CD14-positive monocyte (primary cell): ENCODE results near the gene ST7. TPM values are rescaled to one million over a fixed set of nuclear protein-coding genes. Genes with fewer than 3 reads are reported as not detected.

ENCODE experiments used
- DNase-seq, 3 donors: peaks; one replicate each; pipeline ENCODE4 v3.0.0-alpha.2; 2011 to 2022
- H2AFZ ChIP-seq: 2 replicates; pipeline ENCODE4 v1.6.0; 2012; ENCODE audit warnings: mild to moderate bottlenecking, low read depth, low read length, inconsistent platforms; ENCODE audit not compliant: insufficient read depth, poor library complexity, severe bottlenecking
- H3K27ac ChIP-seq, 2 donors: 1 replicate in 1 of 2; 2 replicates in 1 of 2; pipeline ENCODE4 v1.5.1; 2012 to 2013; ENCODE audit warnings: low read length in 2 of 2, control low read depth in 1 of 2, inconsistent platforms in 1 of 2, low read depth in 1 of 2, mild to moderate bottlenecking in 1 of 2
- H3K27me3 ChIP-seq, 2 donors: one replicate each; pipeline versions ENCODE4 v1.6.0 to v1.6.1; 2011 to 2013; ENCODE audit warnings: low read length in 2 of 2; ENCODE audit not compliant: control insufficient read depth in 2 of 2, insufficient read depth in 2 of 2
- H3K36me3 ChIP-seq, 2 donors: replicated peaks in 1 of 2; 1 replicate in 1 of 2; 2 replicates in 1 of 2; pipeline versions ENCODE4 v1.5.1 to v1.6.1; 2012 to 2013; ENCODE audit warnings: low read length in 2 of 2, control low read depth in 1 of 2, inconsistent platforms in 1 of 2, mild to moderate bottlenecking in 1 of 2; ENCODE audit not compliant: insufficient read depth in 2 of 2, control insufficient read depth in 1 of 2
- H3K4me1 ChIP-seq, 2 donors: 1 replicate in 1 of 2; 2 replicates in 1 of 2; pipeline versions ENCODE4 v1.5.1 to v1.6.1; 2012 to 2013; ENCODE audit warnings: low read length in 2 of 2, control low read depth in 1 of 2, inconsistent platforms in 1 of 2, mild to moderate bottlenecking in 1 of 2, moderate library complexity in 1 of 2; ENCODE audit not compliant: insufficient read depth in 2 of 2, control insufficient read depth in 1 of 2
- H3K4me2 ChIP-seq: replicated peaks from 2 replicates; pipeline ENCODE3; 2012; ENCODE audit warnings: low read length, moderate library complexity, mild to moderate bottlenecking; ENCODE audit not compliant: poor library complexity, severe bottlenecking; ENCODE audit errors: extremely low read depth
- H3K4me3 ChIP-seq, 3 experiments: fragments of 200-600 bp in 1 of 3; sonication (generic) in 1 of 3; replicated peaks in 1 of 3; 1 replicate in 2 of 3; 2 replicates in 1 of 3; pipeline ENCODE4 v1.5.1; 2011 to 2013; ENCODE audit warnings: low read length in 3 of 3, mild to moderate bottlenecking in 3 of 3, control low read depth in 2 of 3, low read depth in 2 of 3, inconsistent platforms in 1 of 3, moderate library complexity in 1 of 3
- H3K79me2 ChIP-seq: 2 replicates; pipeline ENCODE4 v1.6.0; 2012; ENCODE audit warnings: mild to moderate bottlenecking, control low read depth, inconsistent platforms, low read length, moderate library complexity; ENCODE audit not compliant: insufficient read depth
- H3K9ac ChIP-seq: 2 replicates; pipeline ENCODE4 v1.6.0; 2017; ENCODE audit warnings: low read length, mild to moderate bottlenecking; ENCODE audit not compliant: insufficient read depth, poor library complexity, severe bottlenecking
- H3K9me3 ChIP-seq, 2 donors: replicated peaks in 1 of 2; 1 replicate in 1 of 2; 2 replicates in 1 of 2; pipeline versions ENCODE4 v1.5.1 to v1.6.1; 2012 to 2013; ENCODE audit warnings: low read length in 2 of 2, control low read depth in 1 of 2; ENCODE audit not compliant: control insufficient read depth in 1 of 2, insufficient read depth in 1 of 2
- H4K20me1 ChIP-seq: 2 replicates; pipeline ENCODE4 v1.6.0; 2012; ENCODE audit warnings: mild to moderate bottlenecking, low read length, control low read depth, moderate library complexity; ENCODE audit not compliant: insufficient read depth
- H3K27ac Mint-ChIP-seq, 7 donors: one replicate each; pipeline ENCODE4 v1.8.0; 2020; ENCODE audit warnings: mild to moderate bottlenecking in 7 of 7, mixed read lengths in 7 of 7, moderate library complexity in 6 of 7, inconsistent platforms in 2 of 7
- H3K27me3 Mint-ChIP-seq, 3 donors: one replicate each; pipeline ENCODE4 v1.8.0; 2021 to 2022; ENCODE audit warnings: low read depth in 3 of 3, mild to moderate bottlenecking in 3 of 3, mixed read lengths in 3 of 3, moderate library complexity in 3 of 3, inconsistent platforms in 1 of 3
- H3K36me3 Mint-ChIP-seq, 2 donors: one replicate each; pipeline ENCODE4 v1.8.0; 2020; ENCODE audit warnings: mixed read lengths in 2 of 2, inconsistent platforms in 1 of 2, mild to moderate bottlenecking in 1 of 2
- H3K4me1 Mint-ChIP-seq: one replicate; pipeline ENCODE4 v1.8.0; 2020; ENCODE audit warnings: mild to moderate bottlenecking, mixed read lengths
- H3K4me3 Mint-ChIP-seq, 2 donors: one replicate each; pipeline ENCODE4 v1.8.0; 2020; ENCODE audit warnings: mild to moderate bottlenecking in 2 of 2, mixed read lengths in 2 of 2, moderate library complexity in 1 of 2
- H3K9me3 Mint-ChIP-seq, 7 donors: one replicate each; pipeline ENCODE4 v1.8.0; 2020 to 2022; ENCODE audit warnings: mixed read lengths in 7 of 7, mild to moderate bottlenecking in 6 of 7, moderate library complexity in 6 of 7, inconsistent platforms in 2 of 7
- WGBS: methylation state at CpG from one replicate; pipeline ENCODE4 v1.1.5; 2013; ENCODE audit warnings: missing lambda C conversion rate; ENCODE audit not compliant: insufficient coverage; 5-methylcytosine and 5-hydroxymethylcytosine counted together
- intact Hi-C, 2 donors: fragments of 100-400 bp; cut with micrococcal nuclease; formaldehyde crosslinking; loops; one replicate each; pipeline versions ENCODE4 v1.15.0 to v1.15.1; 2023
- polyA plus RNA-seq, 3 donors: library from polyadenylated mRNA; depleted of rRNA in 1 of 3; unstranded in 2 of 3; stranded (reverse) in 1 of 3; fragments of 300-500 nt in 2 of 3; fragments of >200 nt in 1 of 3; fragmentation: Illumina TruSeq in 2 of 3; gene quantifications; 1 replicate in 2 of 3; 2 replicates in 1 of 3; pipeline ENCODE4 v1.2.3, GENCODE V29; 2012 to 2021
- TF ChIP-seq, protein P1 (sequence below): fragments of 200-600 bp; IDR thresholded peaks from one replicate; pipeline ENCODE4 v1.8.0; 2022; ENCODE audit warnings: antibody characterized with exemption, mild to moderate bottlenecking

Gene ST7
- polyA plus RNA-seq, 3 donors: 3.6 to 5.5 (median 4.1) TPM

DNA sequence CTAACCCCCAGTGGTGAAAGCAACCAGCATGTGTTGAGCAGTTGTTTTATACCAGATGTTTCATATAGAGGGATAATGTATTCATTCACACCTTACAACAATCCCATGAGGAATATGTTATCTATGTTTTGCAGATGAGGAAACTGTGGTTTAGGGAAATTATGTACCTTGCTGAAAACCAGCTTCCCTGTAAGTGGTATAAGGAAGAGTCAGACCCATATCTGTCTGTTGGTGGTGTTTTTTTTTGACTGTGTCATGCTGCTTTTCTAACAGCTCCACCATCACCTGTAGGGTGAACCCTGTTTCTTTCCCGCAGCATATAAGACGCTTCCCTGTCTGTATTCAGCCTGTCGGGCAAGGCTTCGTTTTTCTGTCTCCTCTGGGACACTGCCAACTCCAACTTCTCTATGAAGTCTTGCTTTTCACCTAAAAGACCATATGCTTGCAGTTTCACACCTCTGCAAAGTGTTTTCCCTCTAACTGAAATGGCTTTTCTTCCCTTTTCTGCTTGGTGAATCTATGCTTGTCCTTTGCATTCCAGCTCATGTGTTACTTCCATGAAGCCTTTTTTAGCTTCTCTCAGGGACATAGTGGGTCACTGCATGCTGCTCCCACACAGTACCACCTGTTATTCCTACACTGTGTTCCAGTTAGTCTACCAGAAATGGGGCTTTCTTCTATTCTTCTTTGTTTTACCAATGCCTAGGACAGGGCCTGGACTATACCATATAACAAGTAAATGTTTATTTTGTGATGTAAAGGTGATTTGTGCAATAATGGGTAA is 92.8 kb downstream of the ST7 start:
- Histone ChIP-seq H3K4me3 (no peak overlapping the region), H3K27ac (no peak overlapping the region), H4K20me1 (no peaks in the 10 kb centered on the region), H3K9ac (no peak overlapping the region), H3K79me2 (peaks cover 11% of the 10 kb centered on the region), H3K36me3 (no peaks in the 10 kb centered on the region), H3K27me3 (no peaks in the 10 kb centered on the region), H3K4me1 (peaks cover 16 to 18% of the 10 kb centered on the region in 2 donors), H3K4me2 (no peak overlapping the region), H2AFZ (no peak overlapping the region), H3K9me3 (no peaks in the 10 kb centered on the region)
- DNase-seq: no peak
- H3K27me3 Mint-ChIP-seq: peaks cover 0 to 1% (median 0%) of the 10 kb centered on the region in 3 donors
- peaks cover 37% of the 10 kb centered on the region for H3K4me1 Mint-ChIP-seq
- WGBS: 42% methylated on average over 4 of the region's 4 CpGs
- intact Hi-C loops: no loop called here
- TF ChIP-seq, protein P1, sequence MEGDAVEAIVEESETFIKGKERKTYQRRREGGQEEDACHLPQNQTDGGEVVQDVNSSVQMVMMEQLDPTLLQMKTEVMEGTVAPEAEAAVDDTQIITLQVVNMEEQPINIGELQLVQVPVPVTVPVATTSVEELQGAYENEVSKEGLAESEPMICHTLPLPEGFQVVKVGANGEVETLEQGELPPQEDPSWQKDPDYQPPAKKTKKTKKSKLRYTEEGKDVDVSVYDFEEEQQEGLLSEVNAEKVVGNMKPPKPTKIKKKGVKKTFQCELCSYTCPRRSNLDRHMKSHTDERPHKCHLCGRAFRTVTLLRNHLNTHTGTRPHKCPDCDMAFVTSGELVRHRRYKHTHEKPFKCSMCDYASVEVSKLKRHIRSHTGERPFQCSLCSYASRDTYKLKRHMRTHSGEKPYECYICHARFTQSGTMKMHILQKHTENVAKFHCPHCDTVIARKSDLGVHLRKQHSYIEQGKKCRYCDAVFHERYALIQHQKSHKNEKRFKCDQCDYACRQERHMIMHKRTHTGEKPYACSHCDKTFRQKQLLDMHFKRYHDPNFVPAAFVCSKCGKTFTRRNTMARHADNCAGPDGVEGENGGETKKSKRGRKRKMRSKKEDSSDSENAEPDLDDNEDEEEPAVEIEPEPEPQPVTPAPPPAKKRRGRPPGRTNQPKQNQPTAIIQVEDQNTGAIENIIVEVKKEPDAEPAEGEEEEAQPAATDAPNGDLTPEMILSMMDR: no peak
- no peak overlapping the region for H3K4me3 Mint-ChIP-seq
- H3K27ac Mint-ChIP-seq: peak overlapping the region in 1 of 7 donors; percentile 33
- peaks cover 0 to 4% (median 0%) of the 10 kb centered on the region in 7 donors for H3K9me3 Mint-ChIP-seq
- no peaks in the 10 kb centered on the region for H3K36me3 Mint-ChIP-seq

DNA sequence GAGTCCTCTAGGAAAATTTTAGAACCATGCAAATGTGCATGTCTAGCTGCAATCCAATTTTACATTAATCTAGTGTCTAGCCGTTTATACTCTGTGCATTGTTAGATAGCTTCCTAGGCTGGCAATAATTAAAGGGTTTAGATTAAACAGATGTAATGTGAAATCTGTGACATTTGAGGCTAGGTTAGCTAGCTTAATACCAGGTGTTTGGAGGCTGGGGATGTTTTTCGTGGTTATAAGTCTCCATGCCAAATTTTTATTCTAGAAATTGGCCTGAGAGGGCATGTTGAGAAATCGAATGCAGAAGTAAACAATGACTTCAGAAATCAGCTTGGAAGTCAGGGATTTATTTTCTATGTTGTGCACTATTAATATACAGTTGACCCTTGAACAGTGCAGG is 94.2 kb downstream of the ST7 start:
- no peak overlapping the region for H3K4me3 ChIP-seq
- TF ChIP-seq, protein P1: no peak
- Mint-ChIP-seq H3K27ac (no peak overlapping the region), H3K4me3 (no peak overlapping the region), H3K36me3 (no peaks in the 10 kb centered on the region), H3K9me3 (peaks cover 0 to 7% (median 2%) of the 10 kb centered on the region in 7 donors), H3K4me1 (peaks cover 34% of the 10 kb centered on the region), H3K27me3 (peaks cover 0 to 1% (median 0%) of the 10 kb centered on the region in 3 donors)
- DNase-seq: no peak
- H3K36me3 ChIP-seq: no peaks in the 10 kb centered on the region
- no peak overlapping the region for H3K4me2 ChIP-seq
- peaks cover 16 to 18% of the 10 kb centered on the region in 2 donors for H3K4me1 ChIP-seq
- H3K27me3 ChIP-seq: no peaks in the 10 kb centered on the region
- H3K9me3 ChIP-seq: no peaks in the 10 kb centered on the region
- H3K27ac ChIP-seq: no peak overlapping the region
- 15% methylated on average over 2 of the region's 3 CpGs for WGBS
- intact Hi-C loops: no loop called here
- H3K9ac ChIP-seq: no peak overlapping the region
- no peaks in the 10 kb centered on the region for H4K20me1 ChIP-seq
- peaks cover 11% of the 10 kb centered on the region for H3K79me2 ChIP-seq
- H2AFZ ChIP-seq: no peak overlapping the region
